ENCODE data around the gene DDIT4. TPM values are rescaled to one million over a fixed set of nuclear protein-coding genes. Genes with fewer than 3 reads are reported as not detected.

DDIT4 gene
- total and polyA plus RNA-seq, 2 experiments from 2014 or later, result 144 to 188 TPM

GRCh38 chr10:72260239-72260975 is 13.3 kb upstream of the DDIT4 start:
- Histone ChIP-seq H3K4me3 (peak overlapping the region; percentile 71), H3K27ac (peak overlapping the region; percentile 50), H3K36me3 (ENCODE audit: low read depth) (no peaks in the 10 kb centered on the region), H3K4me2 (ENCODE audit: unreplicated experiment) (peak overlapping the region; percentile 93), H3K79me2 (ENCODE audit: insufficient read depth) (no peaks in the 10 kb centered on the region), H3K27me3 (replicated peaks; ENCODE audit: insufficient read depth) (no peaks in the 10 kb centered on the region), H2AFZ (peak overlapping the region; percentile 90), H3K4me1 (ENCODE audit: insufficient read depth) (peaks cover 26% of the 10 kb centered on the region), H3K9me2 (ENCODE audit: insufficient read depth) (no peaks in the 10 kb centered on the region), H3K9ac (peak overlapping the region; percentile 74), H4K20me1 (ENCODE audit: insufficient read depth) (no peaks in the 10 kb centered on the region), H3K9me3 (ENCODE audit: low read depth) (no peaks in the 10 kb centered on the region), H3F3A (ENCODE audit: insufficient read depth) (0 out of 2 replicates have a peak, but pooled peaks cover 4% of the 10 kb centered on the region)
- 21 to 24% methylated on average over 10 to 19 of the region's 19 CpGs for WGBS, 2 experiments (ENCODE audit: low coverage in 1 of 2, low lambda C conversion rate in 2 of 2, missing lambda C conversion rate in 2 of 2)
- TF ChIP-seq EZH2phosphoT487 (IDR thresholded peaks at IDR 0.05; ENCODE audit: insufficient read depth, low read depth) (no peak), EZH2 (IDR thresholded peaks at IDR 0.05; ENCODE audit: insufficient read depth, poor library complexity, severe bottlenecking) (no peak)
- in situ Hi-C loops (cut with MboI), result no loop called here
- peak; percentile 77 for DNase-seq

GRCh38 chr10:72260976-72261783 is 12.5 kb upstream of the DDIT4 start:
- WGBS, 2 experiments (ENCODE audit: low coverage in 1 of 2, low lambda C conversion rate in 2 of 2, missing lambda C conversion rate in 2 of 2), result 11 to 18% methylated on average over 20 to 30 of the region's 30 CpGs
- H3K4me1 ChIP-seq (ENCODE audit: insufficient read depth), result peaks cover 26% of the 10 kb centered on the region
- peak overlapping the region; percentile 50 for H3K27ac ChIP-seq
- H3K9me2 ChIP-seq (ENCODE audit: insufficient read depth), result no peaks in the 10 kb centered on the region
- peak overlapping the region; percentile 90 for H2AFZ ChIP-seq
- peak overlapping the region; percentile 74 for H3K9ac ChIP-seq
- peak; percentile 59 for DNase-seq
- TF ChIP-seq EZH2 (IDR thresholded peaks at IDR 0.05; ENCODE audit: insufficient read depth, poor library complexity, severe bottlenecking) (no peak), EZH2phosphoT487 (IDR thresholded peaks at IDR 0.05; ENCODE audit: insufficient read depth, low read depth) (no peak)
- no peaks in the 10 kb centered on the region for H3K79me2 ChIP-seq (ENCODE audit: insufficient read depth)
- peak overlapping the region; percentile 71 for H3K4me3 ChIP-seq
- H3K36me3 ChIP-seq (ENCODE audit: low read depth), result no peaks in the 10 kb centered on the region
- no peaks in the 10 kb centered on the region for H3K27me3 ChIP-seq (replicated peaks; ENCODE audit: insufficient read depth)
- H3K9me3 ChIP-seq (ENCODE audit: low read depth), result no peaks in the 10 kb centered on the region
- in situ Hi-C loops (cut with MboI), result no loop called here
- no peaks in the 10 kb centered on the region for H4K20me1 ChIP-seq (ENCODE audit: insufficient read depth)
- H3K4me2 ChIP-seq (ENCODE audit: unreplicated experiment), result peak overlapping the region; percentile 93
- 0 out of 2 replicates have a peak, but pooled peaks cover 4% of the 10 kb centered on the region for H3F3A ChIP-seq (ENCODE audit: insufficient read depth)

GRCh38 chr10:72261784-72262404 is 11.8 kb upstream of the DDIT4 start:
- H2AFZ ChIP-seq, result peak overlapping the region; percentile 90
- no peak overlapping the region; the same call in 1 of the 2 replicates for H3K27ac ChIP-seq
- 98 to 100% methylated on average over 7 of the region's 7 CpGs for WGBS, 2 experiments (ENCODE audit: low coverage in 1 of 2, low lambda C conversion rate in 2 of 2, missing lambda C conversion rate in 2 of 2)

More at GRCh38 chr10:72261784-72262404, 11.8 kb upstream of the DDIT4 start:
- in situ Hi-C loops (cut with MboI), result no loop called here
- Histone ChIP-seq H3F3A (ENCODE audit: insufficient read depth) (0 out of 2 replicates have a peak, but pooled peaks cover 4% of the 10 kb centered on the region), H3K9me3 (ENCODE audit: low read depth) (no peaks in the 10 kb centered on the region), H4K20me1 (ENCODE audit: insufficient read depth) (no peaks in the 10 kb centered on the region), H3K4me1 (ENCODE audit: insufficient read depth) (peaks cover 26% of the 10 kb centered on the region), H3K36me3 (ENCODE audit: low read depth) (no peaks in the 10 kb centered on the region), H3K4me2 (ENCODE audit: unreplicated experiment) (peak overlapping the region; percentile 93), H3K27me3 (replicated peaks; ENCODE audit: insufficient read depth) (no peaks in the 10 kb centered on the region), H3K4me3 (peak overlapping the region; percentile 71; the same call in 1 of the 2 replicates), H3K9ac (0 out of 2 replicates have a peak overlapping the region, but pooled peaks have one; percentile 74), H3K79me2 (ENCODE audit: insufficient read depth) (no peaks in the 10 kb centered on the region), H3K9me2 (ENCODE audit: insufficient read depth) (no peaks in the 10 kb centered on the region)
- TF ChIP-seq EZH2phosphoT487 (IDR thresholded peaks at IDR 0.05; ENCODE audit: insufficient read depth, low read depth), result no peak
- TF ChIP-seq EZH2 (IDR thresholded peaks at IDR 0.05; ENCODE audit: insufficient read depth, poor library complexity, severe bottlenecking), result no peak
- no peak for DNase-seq
